Measurements from ENCODE around the gene PLK1.
"Not testable (repeated sequence)": the region's sequence is repeated elsewhere in the genome, so short reads cannot be mapped to it uniquely, and the experiment has no call there.

Gene PLK1

GRCh38 chr16:23678430-23679273 is at the start of gene PLK1:
TSS of gene PLK1 (plus strand) at chr16:23678889. CDS start at chr16:23678933, 44 bp downstream.
- DNase-seq (ENCODE audit: low read depth in 3 of 3, low spot score in 1 of 3), result peak; percentile 8 to 66 (median 28)

- no peak for DNase-seq (ENCODE audit: low read depth in 3 of 3, low spot score in 1 of 3)
These were observed 49.2 kb upstream of the PLK1 start for GRCh38 chr16:23629516-23629915.

- not testable (repeated sequence) for DNase-seq (ENCODE audit: low read depth in 3 of 3, low spot score in 1 of 3)
These were observed 46.8 kb upstream of the PLK1 start for GRCh38 chr16:23631874-23632273.

- DNase-seq (ENCODE audit: low read depth in 3 of 3, low spot score in 1 of 3), result no peak
These were observed 44.1 kb upstream of the PLK1 start for GRCh38 chr16:23634461-23635036.

- DNase-seq (ENCODE audit: low read depth in 3 of 3, low spot score in 1 of 3), result no peak
These were observed 42.7 kb upstream of the PLK1 start for GRCh38 chr16:23635958-23636357.

GRCh38 chr16:23640615-23640930 is 38.1 kb upstream of the PLK1 start:
- DNase-seq (ENCODE audit: low read depth in 3 of 3, low spot score in 1 of 3), result no peak

GRCh38 chr16:23640931-23641765 is 37.5 kb upstream of the PLK1 start, which contains the start of the genes DCTN5 and PALB2:
TSS of gene DCTN5 (plus strand) at chr16:23641466. CDS start at chr16:23641543, 77 bp downstream.
TSS of gene PALB2 (minus strand) at chr16:23641310. CDS start at chr16:23641157, 153 bp downstream.
- peak; percentile 52 to 73 (median 63) for DNase-seq (ENCODE audit: low read depth in 3 of 3, low spot score in 1 of 3)

GRCh38 chr16:23642246-23642774 is 36.4 kb upstream of the PLK1 start:
- no peak for DNase-seq (ENCODE audit: low read depth in 3 of 3, low spot score in 1 of 3)

- no peak for DNase-seq (ENCODE audit: low read depth in 3 of 3, low spot score in 1 of 3)
These were observed 27.8 kb upstream of the PLK1 start for GRCh38 chr16:23650674-23651416.

GRCh38 chr16:23651943-23652468 is 26.7 kb upstream of the PLK1 start:
- DNase-seq (ENCODE audit: low read depth in 3 of 3, low spot score in 1 of 3), result no peak

- DNase-seq (ENCODE audit: low read depth in 3 of 3, low spot score in 1 of 3), result no peak
These were observed 14.8 kb upstream of the PLK1 start for GRCh38 chr16:23663918-23664317.

GRCh38 chr16:23666571-23667354 is 11.9 kb upstream of the PLK1 start:
- DNase-seq (ENCODE audit: low read depth in 3 of 3, low spot score in 1 of 3), result no peak

- DNase-seq (ENCODE audit: low read depth in 3 of 3, low spot score in 1 of 3), result no peak
These were observed 11.4 kb upstream of the PLK1 start for GRCh38 chr16:23667355-23667659.

- no peak for DNase-seq (ENCODE audit: low read depth in 3 of 3, low spot score in 1 of 3)
These were observed 10.5 kb upstream of the PLK1 start for GRCh38 chr16:23668225-23668624.

GRCh38 chr16:23668873-23669272 is 9.8 kb upstream of the PLK1 start:
- no peak for DNase-seq (ENCODE audit: low read depth in 3 of 3, low spot score in 1 of 3)

GRCh38 chr16:23670137-23670776 is 8.4 kb upstream of the PLK1 start:
- no peak for DNase-seq (ENCODE audit: low read depth in 3 of 3, low spot score in 1 of 3)

GRCh38 chr16:23673971-23674614 is 4.6 kb upstream of the PLK1 start:
- no peak for DNase-seq (ENCODE audit: low read depth in 3 of 3, low spot score in 1 of 3)

- no peak for DNase-seq (ENCODE audit: low read depth in 3 of 3, low spot score in 1 of 3)
These were observed 1.7 kb upstream of the PLK1 start for GRCh38 chr16:23676924-23677480.

All from stimulated activated CD4-positive, alpha-beta T cell treated with anti-CD3 and anti-CD28 coated beads, TNF-alpha, amount 100 ng/mL, for 1 hour (primary cell).